GM18505 (cell line): ENCODE results near the gene CDON.

ENCODE experiments used
- ATAC-seq: cut with Tn5 transposase; IDR thresholded peaks from one replicate; pipeline ENCODE4 v1.9.1; 2021; ENCODE audit not compliant: unreplicated experiment
- POLR2A ChIP-seq: IDR thresholded peaks from 4 replicates; pipeline ENCODE4 v1.6.1; 2011; ENCODE audit warnings: borderline replicate concordance; ENCODE audit not compliant: insufficient read depth, insufficient read length; ENCODE audit errors: extremely low read depth

Gene CDON

DNA sequence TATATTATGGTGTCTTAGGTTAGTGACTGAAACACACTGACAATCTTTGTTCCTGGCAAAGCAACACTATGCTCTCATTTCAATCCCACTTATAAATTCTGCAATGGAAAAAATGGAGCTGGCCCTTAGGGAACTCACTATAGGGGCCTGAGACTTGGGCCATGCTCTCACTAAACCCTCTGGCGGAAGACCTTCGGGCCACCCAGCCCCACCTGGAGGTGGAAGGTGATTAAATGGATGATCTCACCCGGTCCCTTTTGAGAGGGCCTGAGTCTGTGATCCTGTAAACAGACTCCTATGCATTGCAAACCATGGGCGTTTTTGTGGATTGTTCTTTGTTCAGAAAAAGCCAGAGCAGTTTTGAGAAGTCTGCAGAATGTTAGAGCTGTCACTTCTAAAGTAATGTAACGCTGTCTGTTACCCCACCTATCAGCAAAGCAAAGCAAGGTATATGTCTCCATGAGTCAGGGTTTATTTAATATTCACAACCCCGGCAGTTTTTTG is 17.0 kb upstream of the CDON start:
- no peak for ATAC-seq
- TF ChIP-seq POLR2A = no peak

DNA sequence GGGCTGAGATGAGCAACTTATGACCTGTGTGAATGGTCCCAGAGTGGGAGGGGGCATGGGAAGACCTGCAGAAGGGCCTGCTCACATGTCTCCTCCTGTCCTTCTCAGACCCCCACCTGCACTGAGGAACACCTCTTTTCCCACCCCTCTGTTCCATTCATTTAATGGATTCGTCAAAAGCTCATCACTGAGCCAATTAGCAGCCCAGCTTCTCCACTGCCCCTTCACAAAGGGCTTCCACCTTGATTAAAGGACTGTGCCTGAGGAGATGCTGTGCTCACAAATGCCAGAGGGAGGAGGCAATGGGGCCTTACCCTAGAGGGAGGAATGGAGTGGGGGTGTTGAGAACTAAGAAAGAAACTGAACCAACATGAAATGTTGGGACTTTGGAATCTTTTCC is 14.0 kb upstream of the CDON start:
- TF ChIP-seq POLR2A = no peak
- no peak for ATAC-seq

GRCh38 chr11:126072801-126073594 is 10.3 kb upstream of the CDON start:
- ATAC-seq = no peak
- TF ChIP-seq POLR2A = no peak

GRCh38 chr11:126072141-126072741 is 9.6 kb upstream of the CDON start:
- no peak for ATAC-seq
- no peak for TF ChIP-seq POLR2A

GRCh38 chr11:126063507-126063852 is 814 bp upstream of the CDON start:
- no peak for TF ChIP-seq POLR2A
- no peak for ATAC-seq

- no peak for TF ChIP-seq POLR2A
- ATAC-seq = peak; percentile 3
These were observed 673 bp downstream of the CDON start for GRCh38 chr11:126061707-126062678.

- TF ChIP-seq POLR2A = no peak
- ATAC-seq = no peak
These were observed 1.9 kb downstream of the CDON start for GRCh38 chr11:126060757-126061171.

- no peak for TF ChIP-seq POLR2A
These were observed 3.4 kb downstream of the CDON start for GRCh38 chr11:126059238-126059781.

DNA sequence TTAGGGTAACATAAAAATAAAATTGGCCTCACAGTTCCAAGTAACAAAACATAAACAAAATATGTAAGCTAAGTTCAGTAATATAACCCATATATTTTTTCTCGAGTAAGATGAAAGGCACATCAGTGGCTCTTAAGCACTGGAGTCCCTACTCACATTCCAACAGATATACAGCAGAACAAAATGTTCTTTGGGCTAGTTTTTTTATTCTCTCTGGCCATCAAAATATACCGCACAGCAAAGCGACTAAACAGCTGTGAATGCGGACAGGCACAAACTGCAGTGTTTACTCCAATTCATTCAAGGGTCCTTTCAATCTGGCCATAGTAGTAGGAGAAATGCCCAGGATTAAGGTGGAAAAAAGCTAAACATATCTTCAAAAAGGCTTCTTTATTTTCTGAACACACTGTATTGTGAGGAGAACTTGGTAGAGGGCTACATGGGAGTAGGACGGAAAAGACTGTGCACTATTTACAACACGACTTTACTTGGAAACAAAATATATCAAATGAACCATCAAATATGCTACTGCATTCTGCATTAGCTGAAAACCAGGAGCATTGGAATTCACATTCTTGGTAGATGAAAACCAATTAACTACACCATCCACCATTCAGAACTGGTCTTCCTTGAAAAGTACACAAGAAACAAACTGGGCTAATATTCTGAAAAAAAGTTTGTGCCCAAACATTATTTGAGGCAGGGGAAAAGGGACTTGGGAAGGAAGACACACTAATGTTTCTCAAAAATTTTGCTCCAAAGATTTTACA is 4.4 kb downstream of the CDON start:
- ATAC-seq = no peak
- no peak for TF ChIP-seq POLR2A

More at GRCh38 chr11:126059238-126059781, 3.4 kb downstream of the CDON start:
- no peak for ATAC-seq

DNA sequence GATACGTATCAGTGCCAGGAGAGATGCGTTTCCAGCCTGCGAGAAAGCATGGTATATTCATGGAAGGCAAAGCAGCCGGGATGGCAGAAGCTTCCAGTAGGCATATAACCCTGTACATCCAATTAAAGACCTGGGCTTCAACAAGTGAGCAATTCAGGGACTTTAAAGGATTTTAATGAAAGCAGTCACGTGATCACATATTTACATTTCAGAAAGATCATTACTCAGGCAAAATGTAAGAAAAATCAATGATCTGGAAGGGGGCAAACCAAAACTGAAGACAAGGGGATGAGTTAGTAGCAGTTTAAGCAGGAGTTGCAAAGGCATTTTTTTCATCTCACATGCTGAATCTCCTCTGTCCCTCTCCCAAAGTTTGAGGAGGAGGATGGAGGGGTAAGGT is 7.8 kb downstream of the CDON start:
- ATAC-seq = no peak
- TF ChIP-seq POLR2A = no peak

DNA sequence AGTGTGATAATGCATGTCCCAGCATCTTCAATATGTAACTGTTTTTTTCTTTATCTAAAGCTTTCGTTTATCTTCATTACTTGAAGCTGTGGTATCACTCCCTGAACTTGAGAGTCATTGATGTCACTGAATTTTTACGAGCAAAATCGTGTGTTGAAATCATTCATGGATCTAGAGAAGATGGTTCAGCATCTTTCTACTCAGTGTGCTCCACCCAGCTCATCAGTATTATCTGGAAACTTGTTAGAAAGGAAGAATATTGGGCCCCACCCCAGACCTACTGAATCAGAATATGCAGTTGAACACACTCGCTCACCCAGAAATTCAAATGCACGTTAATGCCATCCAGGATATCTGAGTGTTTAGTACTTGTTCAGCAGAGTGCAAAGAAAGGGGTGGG is 8.3 kb downstream of the CDON start:
- ATAC-seq = no peak
- TF ChIP-seq POLR2A = no peak
